HCT116 (cell line): ENCODE results near the gene PDE9A. TPM values are rescaled to one million over a fixed set of nuclear protein-coding genes. Genes with fewer than 3 reads are reported as not detected.

Source experiments
- ATAC-seq: fragments of 200-7000 bp; cut with Tn5 transposase; 2 replicates; pipeline ENCODE4 v1.9.1; 2020; ENCODE audit warnings: mild to moderate bottlenecking, moderate library complexity
- BruUV-seq: library from RNA; stranded (reverse); fragments of 400-500 nt; replicated peaks from 2 replicates; lab custom pipeline; 2021; lab: Mats Ljungman, UMichigan
- CTCF ChIA-PET: fragments of 300-600 bp; sonication (Branson Sonifier 250); formaldehyde crosslinking; loops from one replicate; lab custom pipeline; 2021; ENCODE audit warnings: antibody characterized with exemption; lab: Charles Lee
- POLR2A ChIA-PET: fragments of 300-600, 350-600 bp; sonication (Branson Sonifier 250); formaldehyde crosslinking; loops from one replicate; lab custom pipeline; 2021; ENCODE audit warnings: antibody characterized with exemption; lab: Charles Lee
- RAD21 ChIA-PET, 2 experiments: fragments of 300-600 bp; sonication (Branson Sonifier 250); formaldehyde crosslinking; loops; one replicate each; lab custom pipeline; 2023; ENCODE audit warnings: low total read pairs in 2 of 2; ENCODE audit not compliant: uncharacterized antibody in 2 of 2, unreplicated experiment in 2 of 2, low non-redundant PET in 1 of 2; lab: Charles Lee
- DNase-seq: peaks from one replicate; pipeline ENCODE4 v3.0.0-alpha.2; 2010; ENCODE audit warnings: low read depth, low spot score
- H2AFZ ChIP-seq: fragments of 200-600 bp; shearing (Covaris generic), sonication (generic); 2 replicates; pipeline ENCODE4 v1.6.1; 2017; ENCODE audit warnings: low read depth, mixed run types, mixed read lengths, antibody characterized with exemption, low read length; ENCODE audit not compliant: poor library complexity, severe bottlenecking
- H3K27ac ChIP-seq: 2 replicates; pipeline ENCODE4 v1.5.1; 2012; ENCODE audit warnings: low read depth, low read length
- H3K27me3 ChIP-seq: fragments of 200-600 bp; sonication (generic); 2 replicates; pipeline ENCODE4 v1.6.1; 2016; ENCODE audit warnings: mixed run types, low read length, mixed read lengths; ENCODE audit not compliant: insufficient read depth
- H3K36me3 ChIP-seq, 2 experiments: fragments of 200-500 bp in 1 of 2; fragments of 200-600 bp in 1 of 2; sonication (Bioruptor generic) in 1 of 2; sonication (generic) in 1 of 2; 2 replicates each; pipeline versions ENCODE4 v1.5.1 to v1.6.1; 2014 to 2016; ENCODE audit warnings: low read length in 2 of 2, inconsistent platforms in 1 of 2, mixed read lengths in 1 of 2, mixed run types in 1 of 2; ENCODE audit not compliant: insufficient read depth in 2 of 2, control insufficient read depth in 1 of 2
- H3K4me1 ChIP-seq, 2 experiments: fragments of 200-600 bp in 1 of 2; sonication (generic) in 1 of 2; 2 replicates each; pipeline versions ENCODE4 v1.5.1 to v1.6.1; 2012 to 2017; ENCODE audit warnings: low read length in 2 of 2, inconsistent platforms in 1 of 2, mild to moderate bottlenecking in 1 of 2, mixed read lengths in 1 of 2, mixed run types in 1 of 2, moderate library complexity in 1 of 2; ENCODE audit not compliant: insufficient read depth in 2 of 2, control insufficient read depth in 1 of 2
- H3K4me2 ChIP-seq: fragments of 200-600 bp; sonication (generic); 2 replicates; pipeline ENCODE4 v1.6.1; 2017; ENCODE audit warnings: mixed run types, low read length, mixed read lengths
- H3K4me3 ChIP-seq, 2 experiments: fragments of 200-600 bp in 1 of 2; sonication (generic) in 1 of 2; replicated peaks in 1 of 2; 2 replicates each; pipeline ENCODE4 v1.5.1; 2011 to 2016; ENCODE audit warnings: low read length in 2 of 2, control low read depth in 1 of 2, low read depth in 1 of 2, mild to moderate bottlenecking in 1 of 2, mixed read lengths in 1 of 2, mixed run types in 1 of 2
- H3K79me2 ChIP-seq: fragments of 200-600 bp; sonication (generic); 2 replicates; pipeline ENCODE4 v1.6.1; 2017; ENCODE audit warnings: mild to moderate bottlenecking, mixed run types, low read length, moderate library complexity, mixed read lengths; ENCODE audit not compliant: insufficient read depth
- H3K9ac ChIP-seq: fragments of 200-600 bp; sonication (generic); 2 replicates; pipeline ENCODE4 v1.6.1; 2016; ENCODE audit warnings: low read length, mixed read lengths
- H3K9me2 ChIP-seq: fragments of 200-600 bp; sonication (generic), shearing (Covaris generic); 2 replicates; pipeline ENCODE4 v1.6.1; 2017; ENCODE audit warnings: mixed run types, mild to moderate bottlenecking, moderate library complexity; ENCODE audit not compliant: insufficient read depth
- H3K9me3 ChIP-seq, 2 experiments: fragments of 200-500 bp in 1 of 2; fragments of 200-600 bp in 1 of 2; sonication (Bioruptor generic) in 1 of 2; sonication (generic) in 1 of 2; 2 replicates each; pipeline ENCODE4 v1.6.1; 2014 to 2017; ENCODE audit warnings: low read length in 2 of 2, mixed read lengths in 2 of 2, inconsistent platforms in 1 of 2, low read depth in 1 of 2, mild to moderate bottlenecking in 1 of 2, mixed run types in 1 of 2, moderate library complexity in 1 of 2; ENCODE audit not compliant: control insufficient read depth in 1 of 2, insufficient read depth in 1 of 2
- H4K20me1 ChIP-seq: fragments of 200-600 bp; sonication (generic), shearing (Covaris generic); 2 replicates; pipeline ENCODE4 v1.6.1; 2017; ENCODE audit warnings: mixed run types, mild to moderate bottlenecking, moderate library complexity; ENCODE audit not compliant: insufficient read depth
- CEBPB ChIP-seq: IDR thresholded peaks from 2 replicates; pipeline ENCODE4 v1.6.1; 2012; ENCODE audit warnings: low read depth
- EZH2phosphoT487 ChIP-seq: fragments of 200-600 bp; IDR thresholded peaks from 2 replicates; pipeline ENCODE4 v1.6.1; 2018; ENCODE audit warnings: antibody characterized with exemption, borderline replicate concordance
- FOSL1 ChIP-seq: IDR thresholded peaks from 2 replicates; pipeline ENCODE4 v1.6.1; 2012; ENCODE audit warnings: low read depth
- JUND ChIP-seq: IDR thresholded peaks from 2 replicates; pipeline ENCODE4 v1.6.1; 2012
- POLR2A ChIP-seq: IDR thresholded peaks from 2 replicates; pipeline ENCODE4 v1.7.0; 2011; ENCODE audit warnings: borderline replicate concordance; ENCODE audit not compliant: insufficient read depth, insufficient read length; ENCODE audit errors: extremely low read depth
- RAD21 ChIP-seq: IDR thresholded peaks from 2 replicates; pipeline ENCODE4 v1.6.1; 2012; ENCODE audit warnings: low read depth, mild to moderate bottlenecking
- SP1 ChIP-seq: IDR thresholded peaks from 2 replicates; pipeline ENCODE4 v1.6.1; 2012; ENCODE audit warnings: low read depth
- SRF ChIP-seq: IDR thresholded peaks from 2 replicates; pipeline ENCODE4 v1.6.1; 2012; ENCODE audit warnings: low read depth
- TCF7L2 ChIP-seq: IDR thresholded peaks from 2 replicates; pipeline ENCODE4 v1.7.0; 2011; ENCODE audit warnings: borderline replicate concordance, inconsistent platforms; ENCODE audit not compliant: insufficient read depth, insufficient read length; ENCODE audit errors: extremely low read depth
- ZNF274 ChIP-seq: fragments of 200-500 bp; sonication (Bioruptor generic); IDR thresholded peaks from 2 replicates; pipeline ENCODE4 v1.6.1; 2014; ENCODE audit warnings: mild to moderate bottlenecking, low read depth, low read length, inconsistent platforms
- intact Hi-C: fragments of 100-400 bp; cut with micrococcal nuclease; formaldehyde crosslinking; loops from 2 replicates; pipeline ENCODE4 v1.10.0; 2022
- total RNA-seq: library from RNA; stranded (reverse); gene quantifications from one replicate; pipeline ENCODE4 v1.2.1, GENCODE V29; 2021; ENCODE audit not compliant: unreplicated experiment
- TF ChIP-seq, protein P1 (sequence below): IDR thresholded peaks from 2 replicates; pipeline ENCODE4 v1.6.1; 2011; ENCODE audit warnings: mild to moderate bottlenecking, low read length, moderate library complexity; ENCODE audit not compliant: insufficient replicate concordance; ENCODE audit errors: extremely low read depth
- TF ChIP-seq, protein P2 (sequence below): IDR thresholded peaks from 2 replicates; pipeline ENCODE4 v1.6.1; 2012
- TF ChIP-seq, protein P3 (sequence below): IDR thresholded peaks from 2 replicates; pipeline ENCODE4 v1.6.1; 2012; ENCODE audit warnings: low read depth

The PDE9A gene
- total RNA-seq, 1 experiment from 2014 or later, result 31.4 TPM

DNA sequence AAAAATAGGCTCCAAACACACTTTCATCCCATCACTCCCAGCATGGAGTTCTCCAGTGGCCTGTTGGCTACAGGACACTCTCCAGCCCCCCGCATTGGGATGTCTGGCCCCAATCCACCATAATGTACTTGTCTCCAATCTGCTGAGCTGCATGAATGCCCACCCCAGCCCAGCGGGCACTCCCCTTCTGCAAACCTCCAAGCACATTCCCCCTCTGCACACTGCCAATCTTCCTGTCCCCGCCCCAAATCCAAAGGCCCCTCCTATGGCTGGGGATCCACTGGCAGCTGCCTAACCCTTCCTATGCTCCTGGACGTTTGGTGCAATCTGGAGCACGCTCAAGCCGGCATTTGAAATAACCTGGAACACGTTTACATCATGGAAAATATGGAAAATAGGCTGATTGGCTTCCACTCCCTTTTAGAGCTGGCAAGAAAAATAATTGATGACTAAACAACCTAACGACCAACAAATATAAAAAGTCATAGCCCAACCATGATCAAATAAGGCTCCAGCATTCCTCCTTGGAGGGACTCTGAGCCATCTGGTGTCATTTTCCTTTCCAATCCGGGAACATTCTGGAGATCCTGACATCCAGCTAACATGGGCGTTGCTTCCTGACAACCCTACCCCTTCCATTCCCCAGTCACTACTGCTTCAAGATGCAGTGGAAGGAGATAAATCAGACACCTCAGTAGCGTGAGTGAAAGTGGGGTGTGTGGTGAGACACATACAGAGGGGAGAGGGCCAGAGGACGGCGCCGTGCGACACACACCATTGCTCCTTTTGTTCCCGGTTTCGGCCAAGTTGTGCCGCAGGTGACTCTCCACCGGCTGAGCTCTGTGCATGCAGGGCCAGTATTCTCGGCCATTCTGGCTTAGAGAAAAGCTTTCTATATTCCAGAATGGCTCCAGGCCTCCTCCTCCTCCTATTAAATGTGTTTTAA, 41.6 kb downstream of the PDE9A start:
- BruUV-seq, result no TSS peak
- Histone ChIP-seq H3K4me3 (no peak overlapping the region), H2AFZ (no peak overlapping the region), H3K4me2 (no peak overlapping the region), H3K79me2 (no peaks in the 10 kb centered on the region), H3K4me1 (no peaks in the 10 kb centered on the region), H3K27ac (no peak overlapping the region), H4K20me1 (no peaks in the 10 kb centered on the region), H3K9ac (no peak overlapping the region), H3K27me3 (no peaks in the 10 kb centered on the region), H3K36me3 (no peaks in the 10 kb centered on the region), H3K9me2 (no peaks in the 10 kb centered on the region), H3K9me3 (no peaks in the 10 kb centered on the region)
- CTCF ChIA-PET, result interaction anchor here (1.0 kb wide), 1 partner anchor 43 kb away, joined by 3 read pairs; no protein-coding TSS in a partner anchor
- POLR2A ChIA-PET, result no interaction called here
- RAD21 ChIA-PET, result no interaction called here
- intact Hi-C loops, result no loop called here
- TF ChIP-seq SP1 (no peak), JUND (no peak), TCF7L2 (no peak), RAD21 (no peak), POLR2A (no peak), ZNF274 (no peak), CEBPB (no peak), EZH2phosphoT487 (no peak), FOSL1 (no peak), SRF (no peak)
- TF ChIP-seq, protein P1, sequence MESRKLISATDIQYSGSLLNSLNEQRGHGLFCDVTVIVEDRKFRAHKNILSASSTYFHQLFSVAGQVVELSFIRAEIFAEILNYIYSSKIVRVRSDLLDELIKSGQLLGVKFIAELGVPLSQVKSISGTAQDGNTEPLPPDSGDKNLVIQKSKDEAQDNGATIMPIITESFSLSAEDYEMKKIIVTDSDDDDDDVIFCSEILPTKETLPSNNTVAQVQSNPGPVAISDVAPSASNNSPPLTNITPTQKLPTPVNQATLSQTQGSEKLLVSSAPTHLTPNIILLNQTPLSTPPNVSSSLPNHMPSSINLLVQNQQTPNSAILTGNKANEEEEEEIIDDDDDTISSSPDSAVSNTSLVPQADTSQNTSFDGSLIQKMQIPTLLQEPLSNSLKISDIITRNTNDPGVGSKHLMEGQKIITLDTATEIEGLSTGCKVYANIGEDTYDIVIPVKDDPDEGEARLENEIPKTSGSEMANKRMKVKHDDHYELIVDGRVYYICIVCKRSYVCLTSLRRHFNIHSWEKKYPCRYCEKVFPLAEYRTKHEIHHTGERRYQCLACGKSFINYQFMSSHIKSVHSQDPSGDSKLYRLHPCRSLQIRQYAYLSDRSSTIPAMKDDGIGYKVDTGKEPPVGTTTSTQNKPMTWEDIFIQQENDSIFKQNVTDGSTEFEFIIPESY, result no peak
- TF ChIP-seq, protein P2, sequence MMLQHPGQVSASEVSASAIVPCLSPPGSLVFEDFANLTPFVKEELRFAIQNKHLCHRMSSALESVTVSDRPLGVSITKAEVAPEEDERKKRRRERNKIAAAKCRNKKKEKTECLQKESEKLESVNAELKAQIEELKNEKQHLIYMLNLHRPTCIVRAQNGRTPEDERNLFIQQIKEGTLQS, result no peak
- TF ChIP-seq, protein P3, sequence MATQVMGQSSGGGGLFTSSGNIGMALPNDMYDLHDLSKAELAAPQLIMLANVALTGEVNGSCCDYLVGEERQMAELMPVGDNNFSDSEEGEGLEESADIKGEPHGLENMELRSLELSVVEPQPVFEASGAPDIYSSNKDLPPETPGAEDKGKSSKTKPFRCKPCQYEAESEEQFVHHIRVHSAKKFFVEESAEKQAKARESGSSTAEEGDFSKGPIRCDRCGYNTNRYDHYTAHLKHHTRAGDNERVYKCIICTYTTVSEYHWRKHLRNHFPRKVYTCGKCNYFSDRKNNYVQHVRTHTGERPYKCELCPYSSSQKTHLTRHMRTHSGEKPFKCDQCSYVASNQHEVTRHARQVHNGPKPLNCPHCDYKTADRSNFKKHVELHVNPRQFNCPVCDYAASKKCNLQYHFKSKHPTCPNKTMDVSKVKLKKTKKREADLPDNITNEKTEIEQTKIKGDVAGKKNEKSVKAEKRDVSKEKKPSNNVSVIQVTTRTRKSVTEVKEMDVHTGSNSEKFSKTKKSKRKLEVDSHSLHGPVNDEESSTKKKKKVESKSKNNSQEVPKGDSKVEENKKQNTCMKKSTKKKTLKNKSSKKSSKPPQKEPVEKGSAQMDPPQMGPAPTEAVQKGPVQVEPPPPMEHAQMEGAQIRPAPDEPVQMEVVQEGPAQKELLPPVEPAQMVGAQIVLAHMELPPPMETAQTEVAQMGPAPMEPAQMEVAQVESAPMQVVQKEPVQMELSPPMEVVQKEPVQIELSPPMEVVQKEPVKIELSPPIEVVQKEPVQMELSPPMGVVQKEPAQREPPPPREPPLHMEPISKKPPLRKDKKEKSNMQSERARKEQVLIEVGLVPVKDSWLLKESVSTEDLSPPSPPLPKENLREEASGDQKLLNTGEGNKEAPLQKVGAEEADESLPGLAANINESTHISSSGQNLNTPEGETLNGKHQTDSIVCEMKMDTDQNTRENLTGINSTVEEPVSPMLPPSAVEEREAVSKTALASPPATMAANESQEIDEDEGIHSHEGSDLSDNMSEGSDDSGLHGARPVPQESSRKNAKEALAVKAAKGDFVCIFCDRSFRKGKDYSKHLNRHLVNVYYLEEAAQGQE, result no peak
- ATAC-seq (no peak), DNase-seq (no peak)
